Pancreas (tissue), 8 donors: ENCODE measurements around the gene MMAB. TPM values are rescaled to one million over a fixed set of nuclear protein-coding genes. Genes with fewer than 3 reads are reported as not detected.

ENCODE experiments used
- polyA plus RNA-seq, 2 donors: library from polyadenylated mRNA; stranded (reverse); fragments of 200-250 nt; gene quantifications; one replicate each; pipeline ENCODE4 v1.2.3, GENCODE V29; 2013
- total RNA-seq, 6 donors: library from RNA; stranded (reverse); fragmentation: NEBNext Ultra II Directional in 4 of 6; extraction: Animal tissue kit (Norgen Biotek cat#: 25700) in 4 of 6; gene quantifications; one replicate each; pipeline versions ENCODE4 v1.2.1 to v1.2.4, GENCODE V29; 2021 to 2023
- donor health status: healthy with polysubstance abuse.
- donor health status: DM: no; HTN: no; CAD: no; lungs with moderate emphysema.
- donor health status: DM: no; HTN: no; CAD: no.
- donor health status: Bipolar disorder and iron deficiency.
- donor health status: DM: yes; HTN: yes; CAD: no.
- donor health status: DM: no; HTN: no; CAD: no.
- donor health status: DM: no; HTN: no; CAD: no.
- donor health status: DM: yes; HTN: yes; CAD: no.

MMAB gene
- total and polyA plus RNA-seq, 8 donors = 15.6 to 40.6 (median 21.0) TPM

Other genes with a start within 250 kb of the MMAB start
- not detected for gene MYO1H, start 225.6 kb downstream of the MMAB start, total RNA-seq
- gene MYO1H, start 225.6 kb downstream of the MMAB start, polyA plus RNA-seq = under 1 TPM in 1 of 2 donors, not detected in 1; 0.07 TPM
- 10 to 100 TPM in 4 of 6 donors, 1 to 10 TPM in 2; 6.7 to 16.7 (median 10.7) TPM for gene KCTD10, start 96.2 kb downstream of the MMAB start, total RNA-seq
- 10 to 100 TPM in 1 of 2 donors, 1 to 10 TPM in 1; 9.6 to 12.5 TPM for gene KCTD10, start 96.2 kb downstream of the MMAB start, polyA plus RNA-seq
- gene UBE3B, start 95.9 kb downstream of the MMAB start, total RNA-seq = 10 to 100 TPM; 10.9 to 25.6 (median 15.1) TPM
- 10 to 100 TPM in 1 of 2 donors, 1 to 10 TPM in 1; 9.8 to 12.6 TPM for gene UBE3B, start 95.9 kb downstream of the MMAB start, polyA plus RNA-seq
- 1 to 10 TPM; 5.8 to 8.6 (median 7.3) TPM for gene MVK, start 290 bp upstream of the MMAB start, total RNA-seq
- gene MVK, start 290 bp upstream of the MMAB start, polyA plus RNA-seq = 10 to 100 TPM; 13.3 to 15.9 TPM
- 1 to 10 TPM; 2.1 to 4.3 (median 3.3) TPM for gene FAM222A, start 140.3 kb upstream of the MMAB start, total RNA-seq
- 10 to 100 TPM in 1 of 2 donors, 1 to 10 TPM in 1; 5.6 to 14.6 TPM for gene FAM222A, start 140.3 kb upstream of the MMAB start, polyA plus RNA-seq